Neuronal stem cell (in vitro differentiated cells): ENCODE measurements around the gene PDRG1.

Experiments used
- DNase-seq: peaks from one replicate; pipeline ENCODE4 v3.0.0-alpha.2; 2013; ENCODE audit warnings: low spot score
- H2AFZ ChIP-seq: one replicate; pipeline ENCODE4 v1.6.1; 2013; ENCODE audit warnings: mild to moderate bottlenecking, low read length, inconsistent platforms
- H2AK5ac ChIP-seq: 2 replicates; pipeline ENCODE4 v1.6.1; 2013; ENCODE audit warnings: low read depth, mild to moderate bottlenecking, inconsistent platforms, low read length, moderate library complexity, mixed read lengths
- H2BK120ac ChIP-seq: 2 replicates; pipeline ENCODE4 v1.6.1; 2013; ENCODE audit warnings: low read depth, mild to moderate bottlenecking, inconsistent platforms, low read length, moderate library complexity, mixed read lengths
- H2BK12ac ChIP-seq: one replicate; pipeline ENCODE4 v1.6.1; 2013; ENCODE audit warnings: low read length, inconsistent platforms
- H2BK15ac ChIP-seq: 2 replicates; pipeline ENCODE4 v1.6.1; 2013; ENCODE audit warnings: mild to moderate bottlenecking, low read length, inconsistent platforms, mixed read lengths
- H2BK5ac ChIP-seq: one replicate; pipeline ENCODE4 v1.6.1; 2013; ENCODE audit warnings: inconsistent platforms, mild to moderate bottlenecking, low read length, moderate library complexity
- H3K14ac ChIP-seq: one replicate; pipeline ENCODE4 v1.6.1; 2013; ENCODE audit warnings: low read length, inconsistent platforms
- H3K18ac ChIP-seq: 2 replicates; pipeline ENCODE4 v1.6.1; 2013; ENCODE audit warnings: low read length, inconsistent platforms
- H3K23ac ChIP-seq: 2 replicates; pipeline ENCODE4 v1.6.1; 2013; ENCODE audit warnings: low read depth, mild to moderate bottlenecking, mixed read lengths, low read length, inconsistent platforms; ENCODE audit not compliant: poor library complexity
- H3K27ac ChIP-seq: replicated peaks from 3 replicates; pipeline ENCODE4 v1.5.1; 2013; ENCODE audit warnings: low read length, inconsistent platforms
- H3K27me3 ChIP-seq, 3 experiments: 2 replicates each; pipeline ENCODE4 v1.6.1; 2013; ENCODE audit warnings: low read length in 3 of 3, mild to moderate bottlenecking in 2 of 3, inconsistent platforms in 1 of 3, low read depth in 1 of 3, mixed read lengths in 1 of 3, moderate library complexity in 1 of 3; ENCODE audit not compliant: control insufficient read depth in 3 of 3, insufficient read depth in 3 of 3
- H3K36me3 ChIP-seq, 2 donors: replicated peaks in 1 of 2; 2 replicates each; pipeline ENCODE4 v1.6.1; 2013; ENCODE audit warnings: low read length in 2 of 2; ENCODE audit not compliant: control insufficient read depth in 2 of 2, insufficient read depth in 2 of 2
- H3K4ac ChIP-seq: 2 replicates; pipeline ENCODE4 v1.6.1; 2013; ENCODE audit warnings: inconsistent platforms, mild to moderate bottlenecking, low read length, moderate library complexity
- H3K4me1 ChIP-seq, 2 donors: 1 replicate in 1 of 2; 2 replicates in 1 of 2; pipeline ENCODE4 v1.6.1; 2013; ENCODE audit warnings: low read length in 2 of 2, low read depth in 1 of 2; ENCODE audit not compliant: control insufficient read depth in 2 of 2, insufficient read depth in 1 of 2
- H3K4me2 ChIP-seq: one replicate; pipeline ENCODE4 v1.6.1; 2013; ENCODE audit warnings: mild to moderate bottlenecking, low read length, inconsistent platforms; ENCODE audit not compliant: insufficient read depth, poor library complexity, severe bottlenecking
- H3K4me3 ChIP-seq, 2 donors: 2 replicates each; pipeline ENCODE4 v1.5.1; 2013; ENCODE audit warnings: low read length in 2 of 2, mild to moderate bottlenecking in 2 of 2, inconsistent platforms in 1 of 2, moderate library complexity in 1 of 2
- H3K79me1 ChIP-seq: one replicate; pipeline ENCODE4 v1.6.1; 2013; ENCODE audit warnings: low read depth, mild to moderate bottlenecking, inconsistent platforms, low read length, moderate library complexity
- H3K9ac ChIP-seq: one replicate; pipeline ENCODE4 v1.6.1; 2013; ENCODE audit warnings: mild to moderate bottlenecking, low read depth, low read length, inconsistent platforms; ENCODE audit not compliant: poor library complexity
- H3K9me3 ChIP-seq, 2 donors: replicated peaks in 1 of 2; 2 replicates each; pipeline versions ENCODE3 to v1.6.1; 2013; ENCODE audit warnings: low read length in 2 of 2, mild to moderate bottlenecking in 2 of 2, inconsistent platforms in 1 of 2, low read depth in 1 of 2, mixed read lengths in 1 of 2, moderate library complexity in 1 of 2; ENCODE audit not compliant: control insufficient read depth in 2 of 2, insufficient read depth in 1 of 2
- H4K8ac ChIP-seq: one replicate; pipeline ENCODE4 v1.6.1; 2013; ENCODE audit warnings: low read depth, mild to moderate bottlenecking, inconsistent platforms, low read length, moderate library complexity
- H4K91ac ChIP-seq: one replicate; pipeline ENCODE4 v1.6.1; 2013; ENCODE audit warnings: low read length, low read depth, mild to moderate bottlenecking, inconsistent platforms; ENCODE audit not compliant: poor library complexity
- WGBS, 2 donors: extraction: QIAGEN DNeasy Blood & Tissue Kit; methylation state at CpG; one replicate each; pipeline ENCODE4 v1.1.7; 2013; ENCODE audit warnings: missing lambda C conversion rate in 2 of 2, mixed read lengths in 1 of 2; ENCODE audit not compliant: insufficient read length in 2 of 2, insufficient replicate concordance in 1 of 2; ENCODE audit errors: extremely low coverage in 2 of 2; 5-methylcytosine and 5-hydroxymethylcytosine counted together

Gene PDRG1

GRCh38 chr20:31948008-31948407 lies 3.8 kb downstream of the PDRG1 start:
- Histone ChIP-seq H3K36me3 (peaks cover 42 to 67% of the 10 kb centered on the region in 2 donors), H3K14ac (no peak overlapping the region), H3K79me1 (peaks cover 8% of the 10 kb centered on the region), H3K4me3 (no peak overlapping the region), H2BK15ac (no peak overlapping the region), H3K27ac (no peak overlapping the region), H3K4ac (no peak overlapping the region), H3K27me3 (no peaks in the 10 kb centered on the region), H2BK120ac (no peak overlapping the region), H4K8ac (no peak overlapping the region), H2AK5ac (no peak overlapping the region), H2BK12ac (no peak overlapping the region), H3K23ac (no peak overlapping the region), H2AFZ (no peak overlapping the region), H3K18ac (no peak overlapping the region), H3K9me3 (peaks cover 0 to 8% of the 10 kb centered on the region in 2 donors), H2BK5ac (no peak overlapping the region), H3K4me1 (peaks cover 5 to 6% of the 10 kb centered on the region in 2 donors), H3K4me2 (no peak overlapping the region), H3K9ac (no peak overlapping the region), H4K91ac (no peak overlapping the region)
- WGBS, 2 donors = no CpG with 5 or more reads among the region's 2 CpGs
- DNase-seq = no peak

- Histone ChIP-seq H2BK5ac (no peak overlapping the region), H3K18ac (no peak overlapping the region), H3K4me1 (peaks cover 1% of the 10 kb centered on the region in 2 donors), H3K9me3 (peaks cover 0 to 8% of the 10 kb centered on the region in 2 donors), H3K14ac (no peak overlapping the region), H3K23ac (no peak overlapping the region), H4K8ac (no peak overlapping the region), H3K27me3 (no peaks in the 10 kb centered on the region), H2BK15ac (no peak overlapping the region), H2AK5ac (no peak overlapping the region), H3K4ac (no peak overlapping the region), H3K4me3 (no peak overlapping the region), H3K9ac (no peak overlapping the region), H3K79me1 (peaks cover 4% of the 10 kb centered on the region), H4K91ac (no peak overlapping the region), H3K27ac (no peak overlapping the region), H2BK12ac (no peak overlapping the region), H3K36me3 (peaks cover 42 to 67% of the 10 kb centered on the region in 2 donors), H2BK120ac (no peak overlapping the region), H3K4me2 (no peak overlapping the region), H2AFZ (no peak overlapping the region)
- DNase-seq = no peak
- no CpG with 5 or more reads among the region's 6 CpGs for WGBS, 2 donors
Observed at GRCh38 chr20:31945785-31946184, 6.1 kb downstream of the PDRG1 start.

GRCh38 chr20:31945319-31945718 lies 6.5 kb downstream of the PDRG1 start:
- H3K18ac ChIP-seq = no peak overlapping the region
- H3K36me3 ChIP-seq = peaks cover 42 to 63% of the 10 kb centered on the region in 2 donors
- peak overlapping the region; percentile 1 for H2BK5ac ChIP-seq
- H3K4me2 ChIP-seq = no peak overlapping the region
- no peak for DNase-seq
- no peak overlapping the region for H3K27ac ChIP-seq
- no peak overlapping the region for H3K23ac ChIP-seq
- no peak overlapping the region for H3K4ac ChIP-seq
- H4K8ac ChIP-seq = no peak overlapping the region
- H3K9ac ChIP-seq = no peak overlapping the region
- H3K79me1 ChIP-seq = peaks cover 4% of the 10 kb centered on the region
- no CpG with 5 or more reads among the region's 4 CpGs for WGBS, 2 donors
- H2BK15ac ChIP-seq = no peak overlapping the region
- no peak overlapping the region for H2AFZ ChIP-seq
- no peak overlapping the region for H2BK12ac ChIP-seq
- H3K9me3 ChIP-seq = peaks cover 0 to 8% of the 10 kb centered on the region in 2 donors
- H3K4me3 ChIP-seq = no peak overlapping the region
- no peak overlapping the region for H2AK5ac ChIP-seq
- H4K91ac ChIP-seq = no peak overlapping the region
- H3K14ac ChIP-seq = no peak overlapping the region
- H2BK120ac ChIP-seq = no peak overlapping the region
- H3K27me3 ChIP-seq = no peaks in the 10 kb centered on the region
- no peaks in the 10 kb centered on the region for H3K4me1 ChIP-seq

GRCh38 chr20:31943052-31943471 lies 8.8 kb downstream of the PDRG1 start:
- no peak overlapping the region for H4K8ac ChIP-seq
- H3K27ac ChIP-seq = no peak overlapping the region
- H3K4ac ChIP-seq = no peak overlapping the region
- H3K4me3 ChIP-seq = no peak overlapping the region
- H2BK15ac ChIP-seq = no peak overlapping the region
- H3K9ac ChIP-seq = no peak overlapping the region
- H2BK12ac ChIP-seq = no peak overlapping the region
- no peak overlapping the region for H2AFZ ChIP-seq
- no peak overlapping the region for H2BK5ac ChIP-seq
- no peaks in the 10 kb centered on the region for H3K27me3 ChIP-seq
- peaks cover 0 to 2% of the 10 kb centered on the region in 2 donors for H3K9me3 ChIP-seq
- no peak overlapping the region for H3K4me2 ChIP-seq
- no peak overlapping the region for H3K18ac ChIP-seq
- H2AK5ac ChIP-seq = no peak overlapping the region
- no peak overlapping the region for H2BK120ac ChIP-seq
- peaks cover 31 to 41% of the 10 kb centered on the region in 2 donors for H3K36me3 ChIP-seq
- H4K91ac ChIP-seq = no peak overlapping the region
- H3K14ac ChIP-seq = no peak overlapping the region
- no peak for DNase-seq
- no peak overlapping the region for H3K23ac ChIP-seq
- no peaks in the 10 kb centered on the region for H3K79me1 ChIP-seq
- H3K4me1 ChIP-seq = no peaks in the 10 kb centered on the region
- no CpG with 5 or more reads among the region's 2 CpGs for WGBS, 2 donors
